HCT116 (cell line): Measurements from ENCODE around the gene SOCS4. TPM values are rescaled to one million over a fixed set of nuclear protein-coding genes. Genes with fewer than 3 reads are reported as not detected.
A peak's percentile ranks its signal among the peaks of the same experiment; 100 is the strongest.

ENCODE experiments used
- ATAC-seq: fragments of 200-7000 bp; cut with Tn5 transposase; 2 replicates; pipeline ENCODE4 v1.9.1; 2020; ENCODE audit warnings: mild to moderate bottlenecking, moderate library complexity
- BruUV-seq: library from RNA; stranded (reverse); fragments of 400-500 nt; replicated peaks from 2 replicates; lab custom pipeline; 2021; lab: Mats Ljungman, UMichigan
- CTCF ChIA-PET: fragments of 300-600 bp; sonication (Branson Sonifier 250); formaldehyde crosslinking; loops from one replicate; lab custom pipeline; 2021; ENCODE audit warnings: antibody characterized with exemption; lab: Charles Lee
- POLR2A ChIA-PET: fragments of 300-600, 350-600 bp; sonication (Branson Sonifier 250); formaldehyde crosslinking; loops from one replicate; lab custom pipeline; 2021; ENCODE audit warnings: antibody characterized with exemption; lab: Charles Lee
- RAD21 ChIA-PET, 2 experiments: fragments of 300-600 bp; sonication (Branson Sonifier 250); formaldehyde crosslinking; loops; one replicate each; lab custom pipeline; 2023; ENCODE audit warnings: low total read pairs in 2 of 2; ENCODE audit not compliant: uncharacterized antibody in 2 of 2, unreplicated experiment in 2 of 2, low non-redundant PET in 1 of 2; lab: Charles Lee
- DNase-seq: peaks from one replicate; pipeline ENCODE4 v3.0.0-alpha.2; 2010; ENCODE audit warnings: low read depth, low spot score
- H2AFZ ChIP-seq: fragments of 200-600 bp; shearing (Covaris generic), sonication (generic); 2 replicates; pipeline ENCODE4 v1.6.1; 2017; ENCODE audit warnings: low read depth, mixed run types, mixed read lengths, antibody characterized with exemption, low read length; ENCODE audit not compliant: poor library complexity, severe bottlenecking
- H3K27ac ChIP-seq: 2 replicates; pipeline ENCODE4 v1.5.1; 2012; ENCODE audit warnings: low read depth, low read length
- H3K27me3 ChIP-seq: fragments of 200-600 bp; sonication (generic); 2 replicates; pipeline ENCODE4 v1.6.1; 2016; ENCODE audit warnings: mixed run types, low read length, mixed read lengths; ENCODE audit not compliant: insufficient read depth
- H3K36me3 ChIP-seq, 2 experiments: fragments of 200-500 bp in 1 of 2; fragments of 200-600 bp in 1 of 2; sonication (Bioruptor generic) in 1 of 2; sonication (generic) in 1 of 2; 2 replicates each; pipeline versions ENCODE4 v1.5.1 to v1.6.1; 2014 to 2016; ENCODE audit warnings: low read length in 2 of 2, inconsistent platforms in 1 of 2, mixed read lengths in 1 of 2, mixed run types in 1 of 2; ENCODE audit not compliant: insufficient read depth in 2 of 2, control insufficient read depth in 1 of 2
- H3K4me1 ChIP-seq, 2 experiments: fragments of 200-600 bp in 1 of 2; sonication (generic) in 1 of 2; 2 replicates each; pipeline versions ENCODE4 v1.5.1 to v1.6.1; 2012 to 2017; ENCODE audit warnings: low read length in 2 of 2, inconsistent platforms in 1 of 2, mild to moderate bottlenecking in 1 of 2, mixed read lengths in 1 of 2, mixed run types in 1 of 2, moderate library complexity in 1 of 2; ENCODE audit not compliant: insufficient read depth in 2 of 2, control insufficient read depth in 1 of 2
- H3K4me2 ChIP-seq: fragments of 200-600 bp; sonication (generic); 2 replicates; pipeline ENCODE4 v1.6.1; 2017; ENCODE audit warnings: mixed run types, low read length, mixed read lengths
- H3K4me3 ChIP-seq, 2 experiments: fragments of 200-600 bp in 1 of 2; sonication (generic) in 1 of 2; replicated peaks in 1 of 2; 2 replicates each; pipeline ENCODE4 v1.5.1; 2011 to 2016; ENCODE audit warnings: low read length in 2 of 2, control low read depth in 1 of 2, low read depth in 1 of 2, mild to moderate bottlenecking in 1 of 2, mixed read lengths in 1 of 2, mixed run types in 1 of 2
- H3K79me2 ChIP-seq: fragments of 200-600 bp; sonication (generic); 2 replicates; pipeline ENCODE4 v1.6.1; 2017; ENCODE audit warnings: mild to moderate bottlenecking, mixed run types, low read length, moderate library complexity, mixed read lengths; ENCODE audit not compliant: insufficient read depth
- H3K9ac ChIP-seq: fragments of 200-600 bp; sonication (generic); 2 replicates; pipeline ENCODE4 v1.6.1; 2016; ENCODE audit warnings: low read length, mixed read lengths
- H3K9me2 ChIP-seq: fragments of 200-600 bp; sonication (generic), shearing (Covaris generic); 2 replicates; pipeline ENCODE4 v1.6.1; 2017; ENCODE audit warnings: mixed run types, mild to moderate bottlenecking, moderate library complexity; ENCODE audit not compliant: insufficient read depth
- H3K9me3 ChIP-seq, 2 experiments: fragments of 200-500 bp in 1 of 2; fragments of 200-600 bp in 1 of 2; sonication (Bioruptor generic) in 1 of 2; sonication (generic) in 1 of 2; 2 replicates each; pipeline ENCODE4 v1.6.1; 2014 to 2017; ENCODE audit warnings: low read length in 2 of 2, mixed read lengths in 2 of 2, inconsistent platforms in 1 of 2, low read depth in 1 of 2, mild to moderate bottlenecking in 1 of 2, mixed run types in 1 of 2, moderate library complexity in 1 of 2; ENCODE audit not compliant: control insufficient read depth in 1 of 2, insufficient read depth in 1 of 2
- H4K20me1 ChIP-seq: fragments of 200-600 bp; sonication (generic), shearing (Covaris generic); 2 replicates; pipeline ENCODE4 v1.6.1; 2017; ENCODE audit warnings: mixed run types, mild to moderate bottlenecking, moderate library complexity; ENCODE audit not compliant: insufficient read depth
- ATF3 ChIP-seq: IDR thresholded peaks from 2 replicates; pipeline ENCODE4 v1.6.1; 2012
- CBX3 ChIP-seq: IDR thresholded peaks from 2 replicates; pipeline ENCODE4 v1.6.1; 2012; ENCODE audit warnings: low read depth
- CEBPB ChIP-seq: IDR thresholded peaks from 2 replicates; pipeline ENCODE4 v1.6.1; 2012; ENCODE audit warnings: low read depth
- EGR1 ChIP-seq: IDR thresholded peaks from 2 replicates; pipeline ENCODE4 v1.6.1; 2012; ENCODE audit warnings: low read depth
- ELF1 ChIP-seq: IDR thresholded peaks from 2 replicates; pipeline ENCODE4 v1.6.1; 2012; ENCODE audit warnings: low read depth, borderline replicate concordance
- EZH2 ChIP-seq: fragments of 200-600 bp; sonication (generic); IDR thresholded peaks from 2 replicates; pipeline ENCODE4 v1.6.1; 2017; ENCODE audit warnings: antibody characterized with exemption, mixed run types
- EZH2phosphoT487 ChIP-seq: fragments of 200-600 bp; IDR thresholded peaks from 2 replicates; pipeline ENCODE4 v1.6.1; 2018; ENCODE audit warnings: antibody characterized with exemption, borderline replicate concordance
- FOSL1 ChIP-seq: IDR thresholded peaks from 2 replicates; pipeline ENCODE4 v1.6.1; 2012; ENCODE audit warnings: low read depth
- JUND ChIP-seq: IDR thresholded peaks from 2 replicates; pipeline ENCODE4 v1.6.1; 2012
- POLR2A ChIP-seq: IDR thresholded peaks from 2 replicates; pipeline ENCODE4 v1.7.0; 2011; ENCODE audit warnings: borderline replicate concordance; ENCODE audit not compliant: insufficient read depth, insufficient read length; ENCODE audit errors: extremely low read depth
- POLR2AphosphoS5 ChIP-seq: IDR thresholded peaks from 2 replicates; pipeline ENCODE4 v1.6.1; 2011; ENCODE audit warnings: mild to moderate bottlenecking, low read depth, low read length, moderate library complexity
- RAD21 ChIP-seq: IDR thresholded peaks from 2 replicates; pipeline ENCODE4 v1.6.1; 2012; ENCODE audit warnings: low read depth, mild to moderate bottlenecking
- REST ChIP-seq: IDR thresholded peaks from 2 replicates; pipeline ENCODE4 v1.6.1; 2012; ENCODE audit warnings: low read depth
- SP1 ChIP-seq: IDR thresholded peaks from 2 replicates; pipeline ENCODE4 v1.6.1; 2012; ENCODE audit warnings: low read depth
- SRF ChIP-seq: IDR thresholded peaks from 2 replicates; pipeline ENCODE4 v1.6.1; 2012; ENCODE audit warnings: low read depth
- TCF7L2 ChIP-seq: IDR thresholded peaks from 2 replicates; pipeline ENCODE4 v1.7.0; 2011; ENCODE audit warnings: borderline replicate concordance, inconsistent platforms; ENCODE audit not compliant: insufficient read depth, insufficient read length; ENCODE audit errors: extremely low read depth
- YY1 ChIP-seq: IDR thresholded peaks from 2 replicates; pipeline ENCODE4 v1.6.1; 2011; ENCODE audit warnings: low read length, low read depth, moderate library complexity, mild to moderate bottlenecking; ENCODE audit not compliant: insufficient replicate concordance; ENCODE audit errors: extremely low read depth
- ZFX ChIP-seq: fragments of 450-650 bp; IDR thresholded peaks from 2 replicates; pipeline ENCODE4 v1.6.1; 2017
- ZNF274 ChIP-seq: fragments of 200-500 bp; sonication (Bioruptor generic); IDR thresholded peaks from 2 replicates; pipeline ENCODE4 v1.6.1; 2014; ENCODE audit warnings: mild to moderate bottlenecking, low read depth, low read length, inconsistent platforms
- intact Hi-C: fragments of 100-400 bp; cut with micrococcal nuclease; formaldehyde crosslinking; loops from 2 replicates; pipeline ENCODE4 v1.10.0; 2022
- total RNA-seq: library from RNA; stranded (reverse); gene quantifications from one replicate; pipeline ENCODE4 v1.2.1, GENCODE V29; 2021; ENCODE audit not compliant: unreplicated experiment
- TF ChIP-seq, protein P1 (sequence below), 3 experiments: fragments of 200-600 bp in 1 of 3; sonication (generic) in 1 of 3; IDR thresholded peaks in 2 of 3; conservative IDR thresholded peaks in 1 of 3; 2 replicates each; pipeline ENCODE4 v1.5.1; 2012 to 2017; ENCODE audit warnings: low read depth in 2 of 3, low read length in 2 of 3, antibody characterized with exemption in 1 of 3, borderline replicate concordance in 1 of 3, control low read depth in 1 of 3, mild to moderate bottlenecking in 1 of 3, mixed read lengths in 1 of 3, mixed run types in 1 of 3, moderate library complexity in 1 of 3; ENCODE audit not compliant: insufficient read depth in 1 of 3

SOCS4 gene
- total RNA-seq, 1 experiment from 2014 or later: 23.7 TPM

- no TSS peak for BruUV-seq
- Histone ChIP-seq H3K4me3 (peak within 1 kb of the TSS; percentile 66 to 97), H3K9ac (peak within 1 kb of the TSS; percentile 98), H3K4me1 (peaks cover 4 to 21% of the 10 kb centered on the region in 2 experiments; a peak in 3 of 4 replicates), H3K27me3 (no peaks in the 10 kb centered on the region), H3K36me3 (peaks cover 0 to 6% of the 10 kb centered on the region in 2 experiments; a peak in 2 of 4 replicates), H4K20me1 (peaks cover 26% of the 10 kb centered on the region; the same call in 1 of the 2 replicates), H3K9me2 (no peaks in the 10 kb centered on the region), H2AFZ (no peak within 1 kb of the TSS), H3K9me3 (no peaks in the 10 kb centered on the region), H3K27ac (peak within 1 kb of the TSS; percentile 99), H3K79me2 (peaks cover 48% of the 10 kb centered on the region), H3K4me2 (peak within 1 kb of the TSS; percentile 81)
- peak; percentile 89 for ATAC-seq
- intact Hi-C loops: loop anchor here (1.0 kb wide), 1 partner anchor 110 kb away; no protein-coding TSS in a partner anchor
- DNase-seq: peak; percentile 63
- ChIA-PET RAD21 (no interaction called here), POLR2A (interaction anchor here (0.7 to 2.7 kb wide), 13 partner anchors 8 to 149 kb away, joined by 3 to 11 read pairs (median 3); partner anchors contain the start of genes DLGAP5, GCH1, SOCS4 and WDHD1), CTCF (interaction anchor here (0.6 to 1.9 kb wide), 15 partner anchors 8 to 194 kb away, joined by 3 to 10 read pairs (median 3); partner anchors contain the start of genes SOCS4 and WDHD1)
- TF ChIP-seq CBX3 (peak; percentile 79; the same call in 1 of the 2 replicates), RAD21 (peak; percentile 78), SRF (peak; percentile 52; the same call in 1 of the 2 replicates), EZH2phosphoT487 (no peak), POLR2A (peak; percentile 96), YY1 (peak; percentile 78), TCF7L2 (peak; percentile 28), EGR1 (peak; percentile 89), SP1 (peak; percentile 53), ZNF274 (no peak), JUND (0 out of 2 replicates have a peak, but pooled peaks have one; percentile 18), ATF3 (no peak), EZH2 (no peak), REST (no peak), ZFX (peak; percentile 68), ELF1 (peak; percentile 82), POLR2AphosphoS5 (peak; percentile 98), CEBPB (no peak), FOSL1 (0 out of 2 replicates have a peak, but pooled peaks have one; percentile 9)
- TF ChIP-seq, protein P1, sequence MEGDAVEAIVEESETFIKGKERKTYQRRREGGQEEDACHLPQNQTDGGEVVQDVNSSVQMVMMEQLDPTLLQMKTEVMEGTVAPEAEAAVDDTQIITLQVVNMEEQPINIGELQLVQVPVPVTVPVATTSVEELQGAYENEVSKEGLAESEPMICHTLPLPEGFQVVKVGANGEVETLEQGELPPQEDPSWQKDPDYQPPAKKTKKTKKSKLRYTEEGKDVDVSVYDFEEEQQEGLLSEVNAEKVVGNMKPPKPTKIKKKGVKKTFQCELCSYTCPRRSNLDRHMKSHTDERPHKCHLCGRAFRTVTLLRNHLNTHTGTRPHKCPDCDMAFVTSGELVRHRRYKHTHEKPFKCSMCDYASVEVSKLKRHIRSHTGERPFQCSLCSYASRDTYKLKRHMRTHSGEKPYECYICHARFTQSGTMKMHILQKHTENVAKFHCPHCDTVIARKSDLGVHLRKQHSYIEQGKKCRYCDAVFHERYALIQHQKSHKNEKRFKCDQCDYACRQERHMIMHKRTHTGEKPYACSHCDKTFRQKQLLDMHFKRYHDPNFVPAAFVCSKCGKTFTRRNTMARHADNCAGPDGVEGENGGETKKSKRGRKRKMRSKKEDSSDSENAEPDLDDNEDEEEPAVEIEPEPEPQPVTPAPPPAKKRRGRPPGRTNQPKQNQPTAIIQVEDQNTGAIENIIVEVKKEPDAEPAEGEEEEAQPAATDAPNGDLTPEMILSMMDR (IDR thresholded peaks at IDR 0.05 in 2 of 3, conservative IDR thresholded peaks at IDR 0.05 in 1 of 3; ENCODE audit: borderline replicate concordance in 1 of 3, insufficient read depth in 1 of 3, low read depth in 2 of 3, low read length in 2 of 3): peak; percentile 92 to 99 (median 96)
Measured at GRCh38 chr14:55051423-55052268, 24.6 kb downstream of the SOCS4 start, which contains the start of gene MAPK1IP1L. Gene MAPK1IP1L, plus strand, starts transcription at chr14:55051647. Its CDS starts 10,037 bp downstream, at chr14:55061684.
